DOHH2 (cell line): ENCODE data around the gene BTBD16.

ENCODE experiments used
- H3F3A ChIP-seq: fragments of 200-600 bp; sonication (generic), shearing (Covaris generic); 2 replicates; pipeline ENCODE4 v1.6.0; 2016; ENCODE audit warnings: antibody characterized with exemption, mild to moderate bottlenecking; ENCODE audit not compliant: control insufficient read depth, insufficient read depth
- H3K27ac ChIP-seq: fragments of 200-600 bp; sonication (generic); 2 replicates; pipeline ENCODE4 v1.5.1; 2014; ENCODE audit warnings: low read depth, mild to moderate bottlenecking, low read length, moderate library complexity
- H3K27me3 ChIP-seq: fragments of 200-600 bp; sonication (generic); 2 replicates; pipeline ENCODE4 v1.6.1; 2014; ENCODE audit warnings: mild to moderate bottlenecking, low read length, mixed read lengths; ENCODE audit not compliant: control insufficient read depth
- H3K36me3 ChIP-seq: fragments of 200-600 bp; sonication (generic); 2 replicates; pipeline ENCODE4 v1.6.1; 2014; ENCODE audit warnings: mild to moderate bottlenecking, low read length, moderate library complexity, mixed read lengths; ENCODE audit not compliant: control insufficient read depth
- H3K4me1 ChIP-seq: fragments of 200-600 bp; sonication (generic); 2 replicates; pipeline ENCODE4 v1.6.1; 2014; ENCODE audit warnings: mild to moderate bottlenecking, low read length, mixed read lengths; ENCODE audit not compliant: control insufficient read depth
- H3K4me2 ChIP-seq: fragments of 200-600 bp; sonication (generic); 2 replicates; pipeline ENCODE4 v1.6.0; 2014; ENCODE audit warnings: mild to moderate bottlenecking, low read length, moderate library complexity
- H3K4me3 ChIP-seq: fragments of 200-600 bp; sonication (generic); 2 replicates; pipeline ENCODE4 v1.5.1; 2014; ENCODE audit warnings: mild to moderate bottlenecking, low read length, mixed read lengths
- H3K79me2 ChIP-seq: fragments of 200-600 bp; sonication (generic); 2 replicates; pipeline ENCODE4 v1.6.1; 2014; ENCODE audit warnings: mild to moderate bottlenecking, low read length, mixed read lengths; ENCODE audit not compliant: control insufficient read depth
- H3K9me2 ChIP-seq: fragments of 200-600 bp; sonication (generic); replicated peaks from 2 replicates; pipeline ENCODE4 v1.6.1; 2014; ENCODE audit warnings: mild to moderate bottlenecking, low read length, mixed read lengths; ENCODE audit not compliant: control insufficient read depth
- H3K9me3 ChIP-seq: fragments of 200-600 bp; sonication (generic); 2 replicates; pipeline ENCODE4 v1.6.1; 2014; ENCODE audit warnings: antibody characterized with exemption, low read length, mixed read lengths; ENCODE audit not compliant: control insufficient read depth, insufficient read depth
- H4K20me1 ChIP-seq: fragments of 200-600 bp; sonication (generic); 2 replicates; pipeline ENCODE4 v1.6.0; 2014; ENCODE audit warnings: low read depth, mild to moderate bottlenecking, antibody characterized with exemption, low read length, moderate library complexity; ENCODE audit not compliant: control insufficient read depth, insufficient read depth
- EZH2phosphoT487 ChIP-seq: fragments of 200-600 bp; sonication (generic); IDR thresholded peaks from 2 replicates; pipeline ENCODE4 v1.6.1; 2017; ENCODE audit warnings: borderline replicate concordance, mild to moderate bottlenecking, antibody characterized with exemption, low read length, moderate library complexity, mixed read lengths
- TF ChIP-seq, protein P1 (sequence below): fragments of 200-600 bp; sonication (generic); IDR thresholded peaks from one replicate; pipeline ENCODE4 v1.5.1; 2014; ENCODE audit warnings: antibody characterized with exemption, mild to moderate bottlenecking, low read depth, low read length; ENCODE audit not compliant: poor library complexity, severe bottlenecking

The BTBD16 gene

GRCh38 chr10:122240401-122240800, 30.7 kb upstream of the BTBD16 start:
- Histone ChIP-seq H3K9me2 (no peaks in the 10 kb centered on the region), H3K9me3 (no peaks in the 10 kb centered on the region), H4K20me1 (no peaks in the 10 kb centered on the region), H3K4me2 (no peak overlapping the region), H3K27ac (no peak overlapping the region), H3K4me1 (no peaks in the 10 kb centered on the region), H3K4me3 (no peak overlapping the region), H3F3A (no peaks in the 10 kb centered on the region), H3K27me3 (peaks cover 4% of the 10 kb centered on the region; the same call in 1 of the 2 replicates), H3K36me3 (no peaks in the 10 kb centered on the region), H3K79me2 (no peaks in the 10 kb centered on the region)
- TF ChIP-seq EZH2phosphoT487, result no peak
- TF ChIP-seq, protein P1, sequence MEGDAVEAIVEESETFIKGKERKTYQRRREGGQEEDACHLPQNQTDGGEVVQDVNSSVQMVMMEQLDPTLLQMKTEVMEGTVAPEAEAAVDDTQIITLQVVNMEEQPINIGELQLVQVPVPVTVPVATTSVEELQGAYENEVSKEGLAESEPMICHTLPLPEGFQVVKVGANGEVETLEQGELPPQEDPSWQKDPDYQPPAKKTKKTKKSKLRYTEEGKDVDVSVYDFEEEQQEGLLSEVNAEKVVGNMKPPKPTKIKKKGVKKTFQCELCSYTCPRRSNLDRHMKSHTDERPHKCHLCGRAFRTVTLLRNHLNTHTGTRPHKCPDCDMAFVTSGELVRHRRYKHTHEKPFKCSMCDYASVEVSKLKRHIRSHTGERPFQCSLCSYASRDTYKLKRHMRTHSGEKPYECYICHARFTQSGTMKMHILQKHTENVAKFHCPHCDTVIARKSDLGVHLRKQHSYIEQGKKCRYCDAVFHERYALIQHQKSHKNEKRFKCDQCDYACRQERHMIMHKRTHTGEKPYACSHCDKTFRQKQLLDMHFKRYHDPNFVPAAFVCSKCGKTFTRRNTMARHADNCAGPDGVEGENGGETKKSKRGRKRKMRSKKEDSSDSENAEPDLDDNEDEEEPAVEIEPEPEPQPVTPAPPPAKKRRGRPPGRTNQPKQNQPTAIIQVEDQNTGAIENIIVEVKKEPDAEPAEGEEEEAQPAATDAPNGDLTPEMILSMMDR, result no peak

- Histone ChIP-seq H3K4me1 (no peaks in the 10 kb centered on the region), H3K9me3 (no peaks in the 10 kb centered on the region), H3K4me2 (no peak overlapping the region), H3F3A (no peaks in the 10 kb centered on the region), H3K27ac (no peak overlapping the region), H3K9me2 (no peaks in the 10 kb centered on the region), H3K4me3 (no peak overlapping the region), H3K27me3 (peaks cover 1% of the 10 kb centered on the region; the same call in 1 of the 2 replicates), H3K36me3 (no peaks in the 10 kb centered on the region), H3K79me2 (no peaks in the 10 kb centered on the region), H4K20me1 (no peaks in the 10 kb centered on the region)
- TF ChIP-seq, protein P1, result no peak
- TF ChIP-seq EZH2phosphoT487, result no peak
These were observed 29.3 kb upstream of the BTBD16 start for GRCh38 chr10:122241836-122242235.

DNA sequence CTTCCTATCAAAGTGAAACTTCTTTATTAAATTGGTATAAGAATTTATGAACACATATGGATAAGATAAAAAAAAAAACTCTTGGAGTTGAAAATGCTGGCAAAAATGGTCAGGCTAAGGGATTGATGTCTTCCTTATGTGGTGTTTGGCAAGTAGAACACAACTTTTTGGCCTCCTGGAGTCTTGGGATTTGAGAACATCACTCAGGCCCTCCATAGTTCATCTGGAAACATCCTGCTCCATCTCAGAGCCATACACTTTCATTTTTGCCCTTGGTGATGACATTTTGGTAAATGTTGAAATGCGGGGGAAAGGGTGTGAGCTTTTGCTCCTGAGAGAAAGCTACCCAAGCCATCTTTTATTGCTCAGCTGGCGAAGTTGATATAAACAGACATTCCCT, 27.5 kb upstream of the BTBD16 start:
- Histone ChIP-seq H3K36me3 (no peaks in the 10 kb centered on the region), H3F3A (no peaks in the 10 kb centered on the region), H3K79me2 (no peaks in the 10 kb centered on the region), H3K27me3 (no peaks in the 10 kb centered on the region), H3K9me3 (no peaks in the 10 kb centered on the region), H3K4me1 (no peaks in the 10 kb centered on the region), H3K4me3 (no peak overlapping the region), H3K9me2 (no peaks in the 10 kb centered on the region), H4K20me1 (no peaks in the 10 kb centered on the region), H3K27ac (no peak overlapping the region), H3K4me2 (no peak overlapping the region)
- TF ChIP-seq, protein P1, result no peak
- no peak for TF ChIP-seq EZH2phosphoT487
